HCT116 (cell line): ENCODE results near the gene KCNC3. TPM values are rescaled to one million over a fixed set of nuclear protein-coding genes. Genes with fewer than 3 reads are reported as not detected.
A peak's percentile ranks its signal among the peaks of the same experiment; 100 is the strongest.
"Not testable (repeated sequence)": the region's sequence is repeated elsewhere in the genome, so short reads cannot be mapped to it uniquely, and the experiment has no call there.

Source experiments
- ATAC-seq: fragments of 200-7000 bp; cut with Tn5 transposase; 2 replicates; pipeline ENCODE4 v1.9.1; 2020; ENCODE audit warnings: mild to moderate bottlenecking, moderate library complexity
- BruUV-seq: library from RNA; stranded (reverse); fragments of 400-500 nt; replicated peaks from 2 replicates; lab custom pipeline; 2021; lab: Mats Ljungman, UMichigan
- CTCF ChIA-PET: fragments of 300-600 bp; sonication (Branson Sonifier 250); formaldehyde crosslinking; loops from one replicate; lab custom pipeline; 2021; ENCODE audit warnings: antibody characterized with exemption; lab: Charles Lee
- POLR2A ChIA-PET: fragments of 300-600, 350-600 bp; sonication (Branson Sonifier 250); formaldehyde crosslinking; loops from one replicate; lab custom pipeline; 2021; ENCODE audit warnings: antibody characterized with exemption; lab: Charles Lee
- RAD21 ChIA-PET, 2 experiments: fragments of 300-600 bp; sonication (Branson Sonifier 250); formaldehyde crosslinking; loops; one replicate each; lab custom pipeline; 2023; ENCODE audit warnings: low total read pairs in 2 of 2; ENCODE audit not compliant: uncharacterized antibody in 2 of 2, unreplicated experiment in 2 of 2, low non-redundant PET in 1 of 2; lab: Charles Lee
- DNase-seq: peaks from one replicate; pipeline ENCODE4 v3.0.0-alpha.2; 2010; ENCODE audit warnings: low read depth, low spot score
- H2AFZ ChIP-seq: fragments of 200-600 bp; shearing (Covaris generic), sonication (generic); 2 replicates; pipeline ENCODE4 v1.6.1; 2017; ENCODE audit warnings: low read depth, mixed run types, mixed read lengths, antibody characterized with exemption, low read length; ENCODE audit not compliant: poor library complexity, severe bottlenecking
- H3K27ac ChIP-seq: 2 replicates; pipeline ENCODE4 v1.5.1; 2012; ENCODE audit warnings: low read depth, low read length
- H3K27me3 ChIP-seq: fragments of 200-600 bp; sonication (generic); 2 replicates; pipeline ENCODE4 v1.6.1; 2016; ENCODE audit warnings: mixed run types, low read length, mixed read lengths; ENCODE audit not compliant: insufficient read depth
- H3K36me3 ChIP-seq, 2 experiments: fragments of 200-500 bp in 1 of 2; fragments of 200-600 bp in 1 of 2; sonication (Bioruptor generic) in 1 of 2; sonication (generic) in 1 of 2; 2 replicates each; pipeline versions ENCODE4 v1.5.1 to v1.6.1; 2014 to 2016; ENCODE audit warnings: low read length in 2 of 2, inconsistent platforms in 1 of 2, mixed read lengths in 1 of 2, mixed run types in 1 of 2; ENCODE audit not compliant: insufficient read depth in 2 of 2, control insufficient read depth in 1 of 2
- H3K4me1 ChIP-seq, 2 experiments: fragments of 200-600 bp in 1 of 2; sonication (generic) in 1 of 2; 2 replicates each; pipeline versions ENCODE4 v1.5.1 to v1.6.1; 2012 to 2017; ENCODE audit warnings: low read length in 2 of 2, inconsistent platforms in 1 of 2, mild to moderate bottlenecking in 1 of 2, mixed read lengths in 1 of 2, mixed run types in 1 of 2, moderate library complexity in 1 of 2; ENCODE audit not compliant: insufficient read depth in 2 of 2, control insufficient read depth in 1 of 2
- H3K4me2 ChIP-seq: fragments of 200-600 bp; sonication (generic); 2 replicates; pipeline ENCODE4 v1.6.1; 2017; ENCODE audit warnings: mixed run types, low read length, mixed read lengths
- H3K4me3 ChIP-seq, 2 experiments: fragments of 200-600 bp in 1 of 2; sonication (generic) in 1 of 2; replicated peaks in 1 of 2; 2 replicates each; pipeline ENCODE4 v1.5.1; 2011 to 2016; ENCODE audit warnings: low read length in 2 of 2, control low read depth in 1 of 2, low read depth in 1 of 2, mild to moderate bottlenecking in 1 of 2, mixed read lengths in 1 of 2, mixed run types in 1 of 2
- H3K79me2 ChIP-seq: fragments of 200-600 bp; sonication (generic); 2 replicates; pipeline ENCODE4 v1.6.1; 2017; ENCODE audit warnings: mild to moderate bottlenecking, mixed run types, low read length, moderate library complexity, mixed read lengths; ENCODE audit not compliant: insufficient read depth
- H3K9ac ChIP-seq: fragments of 200-600 bp; sonication (generic); 2 replicates; pipeline ENCODE4 v1.6.1; 2016; ENCODE audit warnings: low read length, mixed read lengths
- H3K9me2 ChIP-seq: fragments of 200-600 bp; sonication (generic), shearing (Covaris generic); 2 replicates; pipeline ENCODE4 v1.6.1; 2017; ENCODE audit warnings: mixed run types, mild to moderate bottlenecking, moderate library complexity; ENCODE audit not compliant: insufficient read depth
- H3K9me3 ChIP-seq, 2 experiments: fragments of 200-500 bp in 1 of 2; fragments of 200-600 bp in 1 of 2; sonication (Bioruptor generic) in 1 of 2; sonication (generic) in 1 of 2; 2 replicates each; pipeline ENCODE4 v1.6.1; 2014 to 2017; ENCODE audit warnings: low read length in 2 of 2, mixed read lengths in 2 of 2, inconsistent platforms in 1 of 2, low read depth in 1 of 2, mild to moderate bottlenecking in 1 of 2, mixed run types in 1 of 2, moderate library complexity in 1 of 2; ENCODE audit not compliant: control insufficient read depth in 1 of 2, insufficient read depth in 1 of 2
- H4K20me1 ChIP-seq: fragments of 200-600 bp; sonication (generic), shearing (Covaris generic); 2 replicates; pipeline ENCODE4 v1.6.1; 2017; ENCODE audit warnings: mixed run types, mild to moderate bottlenecking, moderate library complexity; ENCODE audit not compliant: insufficient read depth
- POLR2AphosphoS5 ChIP-seq: IDR thresholded peaks from 2 replicates; pipeline ENCODE4 v1.6.1; 2011; ENCODE audit warnings: mild to moderate bottlenecking, low read depth, low read length, moderate library complexity
- SIN3A ChIP-seq: IDR thresholded peaks from 2 replicates; pipeline ENCODE4 v1.6.1; 2012; ENCODE audit warnings: low read depth
- ZFX ChIP-seq: fragments of 450-650 bp; IDR thresholded peaks from 2 replicates; pipeline ENCODE4 v1.6.1; 2017
- intact Hi-C: fragments of 100-400 bp; cut with micrococcal nuclease; formaldehyde crosslinking; loops from 2 replicates; pipeline ENCODE4 v1.10.0; 2022
- total RNA-seq: library from RNA; stranded (reverse); gene quantifications from one replicate; pipeline ENCODE4 v1.2.1, GENCODE V29; 2021; ENCODE audit not compliant: unreplicated experiment

Gene KCNC3
- total RNA-seq, 1 experiment from 2014 or later: 6.9 TPM

GRCh38 chr19:50329926-50330294 is 733 bp upstream of the KCNC3 start:
- DNase-seq, H3K9me3 ChIP-seq, POLR2A ChIA-PET, ATAC-seq, H3K9me2 ChIP-seq, H3K27me3 ChIP-seq, BruUV-seq, H4K20me1 ChIP-seq, H2AFZ ChIP-seq, H3K36me3 ChIP-seq, H3K79me2 ChIP-seq: not testable (repeated sequence)
- intact Hi-C loops: loop anchor here (2.0 kb wide), 1 partner anchor 165 kb away; no protein-coding TSS in a partner anchor
- peak; percentile 33; the same call in 1 of the 2 replicates for TF ChIP-seq ZFX
- Histone ChIP-seq H3K4me3 (peak overlapping the region; percentile 55 to 62), H3K27ac (peak overlapping the region; percentile 81), H3K4me2 (peak overlapping the region; percentile 86), H3K9ac (peak overlapping the region; percentile 49), H3K4me1 (peaks cover 33 to 78% of the 10 kb centered on the region in 2 experiments)
- ChIA-PET CTCF (interaction anchor here (1.0 to 1.9 kb wide), 5 partner anchors 14 to 208 kb away, joined by 3 to 10 read pairs (median 5); no protein-coding TSS in a partner anchor), RAD21 (interaction anchor here in 1 of 2 experiments (1.0 kb wide), 1 partner anchor 27 kb away, joined by 3 read pairs; no protein-coding TSS in a partner anchor)

GRCh38 chr19:50328873-50329145 is 368 bp downstream of the KCNC3 start:
- DNase-seq (no peak), ATAC-seq (no peak; the same call in 1 of the 2 replicates)
- Histone ChIP-seq H3K36me3 (peaks cover 0 to under 1% of the 10 kb centered on the region in 2 experiments; a peak in 1 of 4 replicates), H3K4me1 (peaks cover 33 to 74% of the 10 kb centered on the region in 2 experiments), H3K4me3 (peak overlapping the region; percentile 50 to 64; a peak in 3 of 4 replicates), H3K79me2 (peaks cover 3% of the 10 kb centered on the region; the same call in 1 of the 2 replicates), H3K9me2 (no peaks in the 10 kb centered on the region), H3K9me3 (no peaks in the 10 kb centered on the region), H3K27me3 (no peaks in the 10 kb centered on the region), H3K9ac (peak overlapping the region; percentile 66), H4K20me1 (no peaks in the 10 kb centered on the region), H3K27ac (peak overlapping the region; percentile 61; the same call in 1 of the 2 replicates), H2AFZ (no peak overlapping the region), H3K4me2 (peak overlapping the region; percentile 89)
- no TSS peak for BruUV-seq
- POLR2A ChIA-PET: interaction anchor here (0.6 to 1.2 kb wide), 8 partner anchors 13 to 768 kb away, joined by 3 to 7 read pairs (median 3); no protein-coding TSS in a partner anchor
- intact Hi-C loops: loop anchor here (2.0 kb wide), 1 partner anchor 164 kb away; no protein-coding TSS in a partner anchor
- TF ChIP-seq POLR2AphosphoS5: peak; percentile 51; the same call in 1 of the 2 replicates
- TF ChIP-seq SIN3A: no peak
- CTCF ChIA-PET: interaction anchor here (0.6 to 1.9 kb wide), 13 partner anchors 10 to 593 kb away, joined by 3 to 10 read pairs (median 4); partner anchors contain the start of gene POLD1
- RAD21 ChIA-PET: interaction anchor here (0.6 to 1.0 kb wide), 4 partner anchors 17 to 460 kb away, joined by 3 to 6 read pairs (median 3); no protein-coding TSS in a partner anchor
